Calu3 (cell line): ENCODE results near the gene BSCL2. TPM values are rescaled to one million over a fixed set of nuclear protein-coding genes. Genes with fewer than 3 reads are reported as not detected.

Experiments used
- BruUV-seq: library from RNA; stranded (reverse); fragments of 400-500 nt; replicated peaks from 2 replicates; lab custom pipeline; 2021; lab: Mats Ljungman, UMichigan
- CTCF ChIA-PET: fragments of 300-600 bp; sonication (Branson Sonifier 250); formaldehyde crosslinking; loops from one replicate; lab custom pipeline; 2022; ENCODE audit warnings: antibody characterized with exemption; lab: Charles Lee
- DNase-seq: peaks from one replicate; pipeline ENCODE4 v3.0.0; 2022
- H3K27ac Mint-ChIP-seq: one replicate; pipeline ENCODE4 v1.8.0; 2022; ENCODE audit warnings: mixed read lengths; ENCODE audit not compliant: unreplicated experiment
- H3K27me3 Mint-ChIP-seq: one replicate; pipeline ENCODE4 v1.8.0; 2022; ENCODE audit warnings: mixed read lengths; ENCODE audit not compliant: unreplicated experiment
- H3K36me3 Mint-ChIP-seq: one replicate; pipeline ENCODE4 v1.8.0; 2022; ENCODE audit warnings: mild to moderate bottlenecking, moderate library complexity, mixed read lengths; ENCODE audit not compliant: insufficient read depth, unreplicated experiment
- H3K4me1 Mint-ChIP-seq: one replicate; pipeline ENCODE4 v1.8.0; 2022; ENCODE audit warnings: mild to moderate bottlenecking, low read depth, mixed read lengths; ENCODE audit not compliant: unreplicated experiment
- H3K4me3 Mint-ChIP-seq: one replicate; pipeline ENCODE4 v1.8.0; 2022; ENCODE audit warnings: mild to moderate bottlenecking, low read depth, moderate library complexity, mixed read lengths; ENCODE audit not compliant: unreplicated experiment
- H3K9me3 Mint-ChIP-seq: one replicate; pipeline ENCODE4 v1.8.0; 2022; ENCODE audit warnings: low read depth, mixed read lengths; ENCODE audit not compliant: unreplicated experiment
- intact Hi-C: fragments of 100-400 bp; cut with micrococcal nuclease; formaldehyde crosslinking; loops from one replicate; pipeline ENCODE4 v1.10.0; 2022; ENCODE audit not compliant: unreplicated experiment
- total RNA-seq: library from RNA; stranded (reverse); gene quantifications from 2 replicates; pipeline ENCODE4 v1.2.3, GENCODE V29; 2022
- TF ChIP-seq, protein P1 (sequence below): fragments of 200-600 bp; IDR thresholded peaks from one replicate; pipeline ENCODE4 v1.8.0; 2022; ENCODE audit warnings: antibody characterized with exemption; ENCODE audit not compliant: unreplicated experiment

The BSCL2 gene
- total RNA-seq, 1 experiment from 2014 or later: 71.5 TPM

DNA sequence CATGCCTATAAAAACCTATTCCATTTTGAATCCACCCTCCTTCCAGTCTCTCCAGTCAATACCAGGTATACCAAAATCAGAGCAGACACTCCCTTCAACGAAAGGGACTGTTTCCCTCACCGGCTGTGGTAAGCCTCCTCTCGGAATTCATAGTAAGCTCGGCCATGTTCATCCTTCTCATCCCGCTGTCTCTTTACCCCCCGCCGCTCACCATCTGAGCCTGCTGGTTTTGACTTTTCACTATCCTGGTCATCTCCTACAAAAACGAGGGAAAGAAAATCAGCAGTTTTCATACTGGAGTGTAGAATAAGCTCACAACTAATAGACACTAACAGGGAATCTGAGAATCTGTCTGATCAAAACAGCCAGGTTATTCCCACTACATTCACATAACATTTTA lies 16.9 kb upstream of the BSCL2 start:
- CTCF ChIA-PET: interaction anchor here (0.6 to 1.3 kb wide), 2 partner anchors 30 to 142 kb away, joined by 3 to 4 read pairs; partner anchors contain the start of gene ZBTB3
- intact Hi-C loops: no loop called here
- H3K9me3 Mint-ChIP-seq: no peaks in the 10 kb centered on the region
- no peaks in the 10 kb centered on the region for H3K27me3 Mint-ChIP-seq
- peak overlapping the region; percentile 89 for H3K4me3 Mint-ChIP-seq
- TF ChIP-seq, protein P1, sequence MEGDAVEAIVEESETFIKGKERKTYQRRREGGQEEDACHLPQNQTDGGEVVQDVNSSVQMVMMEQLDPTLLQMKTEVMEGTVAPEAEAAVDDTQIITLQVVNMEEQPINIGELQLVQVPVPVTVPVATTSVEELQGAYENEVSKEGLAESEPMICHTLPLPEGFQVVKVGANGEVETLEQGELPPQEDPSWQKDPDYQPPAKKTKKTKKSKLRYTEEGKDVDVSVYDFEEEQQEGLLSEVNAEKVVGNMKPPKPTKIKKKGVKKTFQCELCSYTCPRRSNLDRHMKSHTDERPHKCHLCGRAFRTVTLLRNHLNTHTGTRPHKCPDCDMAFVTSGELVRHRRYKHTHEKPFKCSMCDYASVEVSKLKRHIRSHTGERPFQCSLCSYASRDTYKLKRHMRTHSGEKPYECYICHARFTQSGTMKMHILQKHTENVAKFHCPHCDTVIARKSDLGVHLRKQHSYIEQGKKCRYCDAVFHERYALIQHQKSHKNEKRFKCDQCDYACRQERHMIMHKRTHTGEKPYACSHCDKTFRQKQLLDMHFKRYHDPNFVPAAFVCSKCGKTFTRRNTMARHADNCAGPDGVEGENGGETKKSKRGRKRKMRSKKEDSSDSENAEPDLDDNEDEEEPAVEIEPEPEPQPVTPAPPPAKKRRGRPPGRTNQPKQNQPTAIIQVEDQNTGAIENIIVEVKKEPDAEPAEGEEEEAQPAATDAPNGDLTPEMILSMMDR: no peak
- peak overlapping the region; percentile 47 for H3K27ac Mint-ChIP-seq
- no peak for DNase-seq
- no TSS peak for BruUV-seq
- H3K36me3 Mint-ChIP-seq: peaks cover 94% of the 10 kb centered on the region
- peaks cover 18% of the 10 kb centered on the region for H3K4me1 Mint-ChIP-seq

DNA sequence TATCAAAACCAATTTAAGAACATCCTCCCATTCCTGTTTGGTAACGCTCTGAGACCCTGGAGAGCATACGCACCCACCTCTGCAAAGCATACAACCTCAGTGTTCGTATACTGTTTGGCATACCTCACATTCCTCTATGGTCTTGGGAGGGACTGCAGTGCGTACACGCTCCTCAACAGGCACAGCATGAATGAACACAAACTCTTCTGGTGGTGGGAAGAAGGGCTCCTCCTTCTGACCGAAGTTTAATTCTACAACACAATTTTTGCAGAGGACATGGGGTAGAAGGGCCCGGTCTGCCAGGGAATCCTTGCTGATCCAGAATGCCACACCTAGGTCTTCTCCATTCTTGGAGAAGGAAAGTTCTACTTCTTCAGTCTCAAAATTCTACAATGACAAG lies 14.8 kb upstream of the BSCL2 start:
- no peaks in the 10 kb centered on the region for H3K27me3 Mint-ChIP-seq
- H3K9me3 Mint-ChIP-seq: no peaks in the 10 kb centered on the region
- H3K36me3 Mint-ChIP-seq: peaks cover 94% of the 10 kb centered on the region
- CTCF ChIA-PET: no interaction called here
- no peak overlapping the region for H3K4me3 Mint-ChIP-seq
- no peak for DNase-seq
- peaks cover 18% of the 10 kb centered on the region for H3K4me1 Mint-ChIP-seq
- BruUV-seq: TSS peak; percentile 3
- intact Hi-C loops: no loop called here
- TF ChIP-seq, protein P1: no peak
- no peak overlapping the region for H3K27ac Mint-ChIP-seq

DNA sequence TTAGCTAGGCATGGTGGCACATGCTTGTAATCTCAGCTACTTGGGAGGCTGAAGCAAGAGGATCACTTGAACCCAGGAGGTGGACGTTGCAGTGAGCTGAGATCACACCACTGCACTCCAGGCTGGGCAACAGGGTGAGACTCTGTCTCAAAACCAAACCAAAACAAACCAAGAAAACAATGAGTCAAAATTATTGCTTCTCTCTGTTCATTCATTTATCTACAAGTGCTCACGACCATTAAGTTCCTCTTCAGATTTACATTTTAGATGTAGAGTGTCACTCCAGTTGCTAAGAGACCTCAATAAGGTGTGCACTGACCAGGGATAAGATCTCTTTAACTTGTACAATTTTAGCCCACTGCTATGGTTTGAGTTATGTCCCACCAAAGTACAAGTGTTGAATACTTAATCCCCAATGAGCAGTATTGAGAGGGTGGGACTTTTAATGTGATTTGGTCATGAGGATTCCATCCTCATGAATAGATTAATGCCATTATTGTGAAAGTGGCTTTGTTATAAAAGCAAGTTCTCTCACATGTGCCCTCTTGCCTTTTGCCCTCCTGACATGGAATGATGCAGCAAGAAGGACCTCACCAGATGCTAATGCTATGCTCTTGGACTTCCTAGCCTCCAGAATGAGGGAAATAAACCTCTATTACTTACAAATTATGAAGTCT lies 12.2 kb upstream of the BSCL2 start:
- H3K4me1 Mint-ChIP-seq: peaks cover 31% of the 10 kb centered on the region
- no peaks in the 10 kb centered on the region for H3K27me3 Mint-ChIP-seq
- no peak overlapping the region for H3K27ac Mint-ChIP-seq
- no peak overlapping the region for H3K4me3 Mint-ChIP-seq
- intact Hi-C loops: no loop called here
- CTCF ChIA-PET: no interaction called here
- H3K9me3 Mint-ChIP-seq: no peaks in the 10 kb centered on the region
- TF ChIP-seq, protein P1: no peak
- BruUV-seq: no TSS peak
- H3K36me3 Mint-ChIP-seq: peaks cover 95% of the 10 kb centered on the region
- no peak for DNase-seq

DNA sequence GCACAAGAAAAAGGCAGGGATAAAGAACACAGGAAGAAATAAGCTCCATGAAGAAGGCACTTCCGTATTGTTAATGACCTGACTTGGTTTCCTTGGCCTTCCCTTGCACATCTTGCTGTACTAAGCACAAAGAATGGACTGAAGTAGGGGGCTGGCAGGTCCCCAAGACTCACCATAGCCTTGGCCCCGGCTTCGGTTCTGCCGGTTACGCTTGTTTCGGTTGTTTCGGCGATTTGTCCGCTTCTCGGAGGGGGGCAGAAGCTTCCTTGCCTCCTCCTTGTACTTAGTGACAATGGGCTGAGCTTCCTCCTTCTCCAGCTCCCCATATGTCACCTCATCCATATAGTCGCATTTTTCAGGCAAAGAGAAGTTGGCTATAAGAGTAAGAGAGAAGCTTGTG lies 9.6 kb upstream of the BSCL2 start:
- Mint-ChIP-seq H3K27ac (no peak overlapping the region), H3K4me1 (peaks cover 44% of the 10 kb centered on the region), H3K9me3 (no peaks in the 10 kb centered on the region), H3K4me3 (no peak overlapping the region), H3K27me3 (no peaks in the 10 kb centered on the region), H3K36me3 (peaks cover 95% of the 10 kb centered on the region)
- DNase-seq: no peak
- CTCF ChIA-PET: no interaction called here
- no TSS peak for BruUV-seq
- TF ChIP-seq, protein P1: no peak
- intact Hi-C loops: no loop called here
